Islet of Langerhans (tissue), 1 donor: ENCODE data around the gene AMPH.

Experiments used
- FAIRE-seq: peaks from one replicate; lab custom pipeline; 2011; peaks lifted over from hg19 to GRCh38; lab: Jason Lieb, UNC

The AMPH gene

GRCh38 chr7:38541440-38541839, 89.7 kb downstream of the AMPH start:
- peak; percentile 70 for FAIRE-seq

- FAIRE-seq, result no peak
These were observed 91.6 kb downstream of the AMPH start for GRCh38 chr7:38539477-38540081.

GRCh38 chr7:38535073-38535472, 96.1 kb downstream of the AMPH start:
- FAIRE-seq, result no peak

- FAIRE-seq, result no peak
These were observed 105.3 kb downstream of the AMPH start for GRCh38 chr7:38525857-38526256.

GRCh38 chr7:38524786-38525185, 106.4 kb downstream of the AMPH start:
- no peak for FAIRE-seq

GRCh38 chr7:38520741-38521140, 110.4 kb downstream of the AMPH start:
- no peak for FAIRE-seq

GRCh38 chr7:38518541-38518940, 112.6 kb downstream of the AMPH start:
- no peak for FAIRE-seq

- no peak for FAIRE-seq
These were observed 118.5 kb downstream of the AMPH start for GRCh38 chr7:38512704-38513103.

GRCh38 chr7:38512291-38512690, 118.9 kb downstream of the AMPH start:
- no peak for FAIRE-seq

- FAIRE-seq, result no peak
These were observed 123.8 kb downstream of the AMPH start for GRCh38 chr7:38507384-38507783.

- no peak for FAIRE-seq
These were observed 124.4 kb downstream of the AMPH start for GRCh38 chr7:38506756-38507155.

GRCh38 chr7:38506004-38506403, 125.2 kb downstream of the AMPH start:
- FAIRE-seq, result no peak

GRCh38 chr7:38504684-38505083, 126.5 kb downstream of the AMPH start:
- FAIRE-seq, result no peak

- no peak for FAIRE-seq
These were observed 128.3 kb downstream of the AMPH start for GRCh38 chr7:38502848-38503247.

GRCh38 chr7:38502289-38502688, 128.9 kb downstream of the AMPH start:
- FAIRE-seq, result no peak

- FAIRE-seq, result no peak
These were observed 139.2 kb downstream of the AMPH start for GRCh38 chr7:38492010-38492409.

GRCh38 chr7:38482521-38482920, 148.7 kb downstream of the AMPH start:
- no peak for FAIRE-seq

GRCh38 chr7:38481401-38481800, 149.8 kb downstream of the AMPH start:
- FAIRE-seq, result no peak

- FAIRE-seq, result no peak
These were observed 152.8 kb downstream of the AMPH start for GRCh38 chr7:38478404-38478803.

GRCh38 chr7:38477333-38477732, 153.8 kb downstream of the AMPH start:
- FAIRE-seq, result no peak

GRCh38 chr7:38476764-38477163, 154.4 kb downstream of the AMPH start:
- no peak for FAIRE-seq

- no peak for FAIRE-seq
These were observed 165.2 kb downstream of the AMPH start for GRCh38 chr7:38465956-38466355.

- FAIRE-seq, result no peak
These were observed 167.6 kb downstream of the AMPH start for GRCh38 chr7:38463277-38464225.

GRCh38 chr7:38462819-38463218, 168.4 kb downstream of the AMPH start:
- FAIRE-seq, result no peak
